KOPT-K1 (cell line): ENCODE results near the gene ANKRD34A.

Experiments
- H3K27ac ChIP-seq: fragments of 200-600 bp; sonication (generic); 2 replicates; pipeline ENCODE4 v1.5.1; 2016; ENCODE audit warnings: antibody characterized with exemption, mild to moderate bottlenecking, low read depth, low read length; ENCODE audit not compliant: poor library complexity, severe bottlenecking
- H3K36me3 ChIP-seq: fragments of 200-600 bp; sonication (generic); 2 replicates; pipeline ENCODE4 v1.5.1; 2017; ENCODE audit warnings: antibody characterized with exemption, mild to moderate bottlenecking, low read length, moderate library complexity; ENCODE audit not compliant: insufficient read depth
- H3K9me3 ChIP-seq: fragments of 200-600 bp; sonication (generic); 2 replicates; pipeline ENCODE4 v1.5.1; 2017; ENCODE audit warnings: antibody characterized with exemption, low read length, mild to moderate bottlenecking; ENCODE audit not compliant: insufficient read depth, poor library complexity, severe bottlenecking

Gene ANKRD34A

DNA sequence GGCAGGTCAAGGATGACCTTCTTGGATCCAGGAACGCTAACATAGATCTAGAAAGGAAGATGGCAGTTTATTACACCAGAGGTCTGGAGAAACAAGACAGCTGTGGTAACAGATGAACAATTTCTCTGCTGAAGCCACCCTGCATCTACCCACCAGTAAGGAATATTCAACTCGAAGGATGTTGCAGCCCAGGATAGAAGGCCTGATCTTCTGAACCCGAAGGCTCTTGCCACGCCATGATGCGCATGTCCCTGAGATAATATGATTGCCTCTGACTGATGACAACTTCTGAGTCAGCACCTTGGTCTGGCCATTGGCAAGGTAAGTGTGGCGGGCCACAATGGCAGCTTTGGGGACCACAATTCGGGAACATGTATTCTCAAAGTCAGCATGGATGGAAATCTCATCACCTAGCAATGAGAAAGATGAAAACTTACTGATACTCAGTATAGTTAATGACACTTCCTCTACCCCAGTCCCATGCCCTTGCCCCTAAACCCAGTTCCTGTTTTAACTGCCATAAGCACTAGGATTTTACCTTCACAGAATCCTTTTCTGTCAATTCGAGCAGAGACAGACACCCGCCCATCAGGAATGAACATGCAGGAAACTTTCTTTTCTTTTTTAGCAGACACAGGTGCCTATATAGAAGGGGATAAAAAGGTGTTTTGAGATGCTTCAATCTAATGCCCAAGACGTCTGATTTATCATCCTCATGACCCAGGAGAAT lies 30.2 kb upstream of the ANKRD34A start:
- Histone ChIP-seq H3K9me3 (no peaks in the 10 kb centered on the region), H3K36me3 (peaks cover 29% of the 10 kb centered on the region), H3K27ac (peak overlapping the region; percentile 90)

DNA sequence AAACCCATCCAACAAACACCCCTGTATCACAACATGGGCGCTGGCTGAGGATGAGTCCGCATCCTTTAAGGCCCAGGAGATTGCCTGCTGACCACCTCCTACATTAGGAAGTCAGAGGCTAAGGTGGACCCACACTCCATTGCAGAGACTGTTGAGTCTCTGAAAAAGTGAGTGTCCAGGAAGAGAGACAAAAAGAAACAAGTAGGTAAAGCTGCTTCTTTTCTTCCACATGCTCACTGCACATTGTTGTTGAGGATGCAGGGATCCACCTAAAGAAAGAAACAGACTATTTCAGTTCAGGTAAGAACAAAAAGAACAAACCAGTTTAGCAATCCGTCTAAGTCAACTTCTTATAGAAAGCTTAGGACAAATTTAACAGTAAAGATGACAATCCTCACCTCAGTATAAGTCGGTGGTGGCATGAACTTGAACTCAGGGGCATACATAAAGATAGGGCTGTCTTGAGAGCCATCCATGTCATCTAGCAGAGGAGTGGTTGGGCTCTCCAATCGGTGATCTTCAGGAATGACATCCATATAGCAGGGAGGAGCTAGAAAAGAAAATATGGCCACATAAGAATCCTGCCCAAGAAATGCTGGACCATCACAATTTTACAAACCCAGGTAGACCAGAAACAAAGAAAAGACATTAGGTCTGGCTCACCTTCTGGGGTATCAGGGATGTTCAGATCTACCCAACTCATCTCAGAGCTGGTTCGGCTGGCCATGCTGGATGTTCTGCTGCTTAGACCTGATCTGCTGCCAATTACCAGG lies 29.4 kb upstream of the ANKRD34A start:
- Histone ChIP-seq H3K9me3 (no peaks in the 10 kb centered on the region), H3K27ac (no peak overlapping the region), H3K36me3 (peaks cover 29% of the 10 kb centered on the region)

DNA sequence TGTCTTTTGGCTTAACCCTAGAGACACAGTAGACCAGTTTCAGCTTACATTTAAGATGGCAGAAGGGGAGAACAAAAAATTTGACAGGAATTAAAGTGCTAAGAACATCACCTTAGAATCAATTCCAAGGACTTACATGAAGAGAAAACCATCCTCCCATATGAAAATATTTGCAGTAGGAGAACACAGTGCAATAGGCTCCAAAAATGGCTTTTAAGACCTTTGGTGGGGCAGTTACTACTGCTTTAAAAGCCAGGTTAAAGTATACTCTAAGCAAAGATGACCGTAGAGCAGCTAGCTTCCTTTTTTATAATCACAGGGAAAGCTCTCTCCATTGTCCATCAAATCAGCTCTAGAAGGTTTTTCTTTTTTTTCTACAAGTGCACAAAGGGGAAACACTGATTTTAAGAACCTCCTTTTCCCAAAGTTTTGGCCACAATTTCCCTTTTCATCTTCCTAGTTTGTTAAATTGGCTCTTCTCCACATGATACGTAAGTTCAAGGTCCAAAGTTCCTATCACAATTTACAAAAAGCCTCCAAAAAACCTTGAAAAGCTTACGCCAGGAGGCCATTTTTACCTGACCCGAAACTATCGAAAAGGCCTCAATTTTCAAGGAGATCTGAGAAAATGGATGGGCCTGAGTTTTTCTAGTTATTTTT lies 28.7 kb upstream of the ANKRD34A start:
- Histone ChIP-seq H3K36me3 (peaks cover 29% of the 10 kb centered on the region), H3K9me3 (no peaks in the 10 kb centered on the region), H3K27ac (no peak overlapping the region)

DNA sequence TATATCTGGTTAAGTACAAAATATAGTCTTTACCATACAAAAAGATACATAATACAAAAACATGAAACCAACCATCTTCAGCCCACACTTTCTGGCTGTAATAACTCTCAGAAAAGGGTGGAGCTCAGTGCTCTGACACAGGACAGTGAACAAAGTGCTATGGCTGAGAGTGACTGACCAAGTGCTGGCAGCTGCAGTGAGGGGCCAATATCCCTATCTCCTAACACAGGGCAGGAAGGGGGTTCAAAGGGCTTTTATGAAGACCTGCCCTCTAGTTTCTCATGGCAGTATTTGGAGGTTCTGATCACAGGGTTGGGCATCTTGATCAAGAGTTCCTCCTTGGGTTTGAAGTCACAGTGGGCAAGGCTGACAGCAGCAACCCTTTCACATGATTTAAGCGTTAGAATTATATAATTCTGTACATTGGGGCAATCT lies 28.1 kb upstream of the ANKRD34A start:
- Histone ChIP-seq H3K36me3 (peaks cover 29% of the 10 kb centered on the region), H3K9me3 (no peaks in the 10 kb centered on the region), H3K27ac (no peak overlapping the region)

DNA sequence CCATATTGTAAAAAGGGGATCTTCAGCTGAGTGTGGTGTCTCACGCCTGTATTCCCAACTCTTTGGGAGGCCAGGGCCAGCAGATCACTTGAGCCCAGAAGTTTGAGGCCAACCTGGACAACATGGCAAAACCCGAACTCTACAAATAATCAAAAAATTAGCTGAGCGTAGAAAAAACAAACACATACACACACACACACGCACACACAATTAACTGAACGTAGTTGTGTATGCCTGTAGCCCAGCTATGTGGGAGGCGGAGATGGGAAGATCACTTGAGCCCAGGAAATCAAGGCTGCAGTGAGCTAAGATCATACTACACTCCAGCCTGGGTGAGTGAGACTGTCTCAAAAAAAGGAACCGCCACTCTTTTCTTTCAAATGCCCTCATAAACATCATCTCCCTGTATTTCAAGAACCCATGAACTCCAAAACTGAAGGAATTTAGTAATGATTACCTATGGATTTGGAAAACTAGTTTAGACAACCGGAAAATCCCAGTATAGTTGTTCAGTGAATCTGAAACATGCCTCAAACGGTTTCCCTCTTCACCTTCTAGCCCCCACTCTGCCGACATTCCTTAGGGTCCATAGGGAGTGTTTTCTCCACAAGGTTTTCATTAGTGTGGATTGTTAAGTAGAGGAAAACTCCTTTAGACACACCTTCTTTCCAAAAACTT lies 27.5 kb upstream of the ANKRD34A start:
- Histone ChIP-seq H3K9me3 (no peaks in the 10 kb centered on the region), H3K27ac (no peak overlapping the region), H3K36me3 (peaks cover 29% of the 10 kb centered on the region)

DNA sequence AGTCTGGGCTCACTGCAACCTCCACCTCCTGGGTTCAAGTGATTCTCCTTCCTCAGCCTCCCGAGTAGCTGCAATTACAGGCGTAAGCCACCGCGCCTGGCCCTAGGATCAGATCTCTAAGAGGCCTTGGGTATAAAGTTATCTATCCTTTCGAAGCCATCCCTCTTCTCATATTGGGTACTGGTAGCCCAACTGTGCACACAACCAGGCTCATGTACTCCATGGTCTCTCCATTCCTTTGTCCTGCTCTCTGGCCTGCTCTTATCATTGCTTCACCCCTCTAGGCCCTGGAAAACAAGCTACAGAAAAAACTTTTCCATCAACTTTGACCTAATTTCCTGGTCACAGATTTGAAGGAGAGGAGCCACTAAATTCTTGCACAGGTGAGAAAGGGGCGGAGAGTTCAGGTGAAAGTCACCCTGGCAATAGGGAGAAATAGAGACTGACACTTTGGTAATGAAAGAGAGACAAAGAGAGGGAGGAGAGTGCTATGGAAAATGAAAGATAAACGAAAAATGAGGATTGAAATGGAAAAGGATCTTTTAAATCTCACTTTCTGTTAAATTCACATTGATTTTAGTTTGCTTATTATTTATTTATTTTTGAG lies 26.0 kb upstream of the ANKRD34A start:
- peaks cover 29% of the 10 kb centered on the region for H3K36me3 ChIP-seq
- no peaks in the 10 kb centered on the region for H3K9me3 ChIP-seq
- no peak overlapping the region for H3K27ac ChIP-seq

DNA sequence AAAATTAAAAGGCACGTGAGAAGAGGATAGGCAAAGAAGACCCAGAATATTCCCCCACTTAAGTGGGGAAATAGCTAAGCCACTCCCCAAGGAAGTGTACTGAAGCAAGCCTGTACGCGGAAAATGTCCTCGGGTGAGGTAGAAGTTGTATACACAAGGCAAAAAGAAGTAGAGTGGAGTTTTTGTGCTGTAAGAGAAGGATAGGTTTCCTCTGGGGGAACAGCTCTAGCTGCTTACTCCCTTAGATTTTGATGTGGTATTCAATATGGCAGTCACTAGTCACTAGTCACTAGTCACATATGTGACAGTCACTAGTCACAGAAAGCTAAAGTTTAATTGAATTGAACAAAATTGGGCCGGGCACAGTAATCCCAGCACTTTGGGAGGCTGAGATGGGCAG lies 24.4 kb upstream of the ANKRD34A start:
- Histone ChIP-seq H3K9me3 (no peaks in the 10 kb centered on the region), H3K27ac (no peak overlapping the region), H3K36me3 (peaks cover 14% of the 10 kb centered on the region)

DNA sequence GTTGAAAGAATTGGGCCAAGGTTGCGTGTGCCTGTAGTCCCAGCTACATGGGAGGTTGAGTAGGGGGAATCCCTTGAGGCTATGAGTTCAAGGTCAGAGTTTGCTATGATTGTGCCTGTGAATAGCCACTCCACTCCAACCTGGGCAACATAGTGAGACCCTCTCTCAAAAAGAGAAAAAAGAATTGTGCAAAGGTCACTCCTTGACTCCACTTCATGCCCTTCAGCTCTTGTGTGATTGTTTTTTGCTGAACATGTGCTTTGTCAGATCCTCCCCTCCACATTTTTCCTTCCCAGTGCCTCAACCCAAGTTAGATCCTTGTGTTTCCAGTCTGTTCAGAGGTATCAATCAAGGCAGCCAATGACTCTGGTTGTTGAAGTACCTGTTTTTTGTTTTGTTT lies 23.6 kb upstream of the ANKRD34A start:
- Histone ChIP-seq H3K36me3 (peaks cover 6% of the 10 kb centered on the region), H3K9me3 (no peaks in the 10 kb centered on the region), H3K27ac (no peak overlapping the region)

DNA sequence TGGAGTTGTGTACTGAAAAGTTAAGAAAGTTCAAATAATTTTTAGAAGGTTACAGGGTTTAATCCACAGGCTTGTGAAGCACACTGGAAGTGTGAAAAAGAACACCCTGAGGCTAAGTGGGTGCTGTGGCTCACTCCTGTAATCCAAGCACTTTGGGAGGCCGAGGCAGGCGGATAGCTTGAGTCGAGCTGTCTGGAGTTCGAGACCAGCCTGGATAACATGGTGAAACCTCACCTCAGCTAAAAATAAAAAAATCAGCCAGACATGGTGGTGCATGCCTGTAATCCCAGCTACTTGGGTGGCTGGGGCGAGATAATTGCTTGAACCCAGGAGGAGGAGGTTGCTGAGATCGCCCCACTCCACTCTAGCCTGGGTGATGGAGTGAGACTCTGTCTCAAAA lies 22.2 kb upstream of the ANKRD34A start:
- H3K36me3 ChIP-seq, result no peaks in the 10 kb centered on the region
- H3K9me3 ChIP-seq, result no peaks in the 10 kb centered on the region
- no peak overlapping the region for H3K27ac ChIP-seq

DNA sequence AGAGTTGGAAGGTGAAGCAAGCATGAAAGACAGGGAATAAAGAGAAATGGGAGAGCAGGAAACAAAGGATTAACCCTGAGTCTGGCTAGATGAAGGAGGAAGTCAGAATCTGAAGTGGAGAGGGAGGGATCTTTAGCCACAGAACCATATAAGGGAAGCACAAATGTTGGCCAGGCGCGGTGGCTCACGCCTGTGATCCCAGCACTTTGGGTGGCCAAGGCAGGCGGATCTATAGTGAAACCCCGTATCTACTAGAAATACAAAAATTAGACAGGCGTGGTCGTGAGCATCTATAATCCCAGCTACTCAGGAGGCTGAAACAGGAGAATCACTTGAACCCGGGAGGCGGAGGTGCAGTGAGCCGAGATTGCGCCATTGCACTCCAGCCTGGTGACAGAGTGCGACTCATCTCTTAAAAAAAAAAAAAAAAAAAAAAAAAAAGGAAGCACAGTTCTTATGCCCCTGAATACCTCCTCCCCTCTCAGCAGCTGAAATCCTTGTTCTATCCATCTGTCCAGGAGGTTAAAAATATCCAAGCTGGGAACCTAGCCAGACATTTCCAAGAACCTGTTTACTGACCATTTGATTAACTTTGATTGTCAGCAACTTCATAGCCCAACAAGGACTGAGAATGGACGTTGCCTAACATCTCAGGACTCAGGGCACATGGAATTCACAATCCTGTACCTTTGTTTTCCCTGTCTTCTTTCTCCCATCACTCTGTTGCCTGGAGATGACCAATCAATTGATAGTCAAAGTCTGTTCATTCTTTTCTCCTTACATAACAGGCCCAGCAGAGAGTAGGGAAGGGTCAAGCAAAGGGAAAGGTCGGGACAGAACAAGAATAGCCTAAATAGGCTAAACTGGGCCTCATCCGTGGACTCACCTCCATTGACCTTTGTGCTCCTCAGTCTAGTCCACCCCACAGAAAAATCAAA lies 21.4 kb upstream of the ANKRD34A start:
- H3K36me3 ChIP-seq, result no peaks in the 10 kb centered on the region
- no peak overlapping the region for H3K27ac ChIP-seq
- H3K9me3 ChIP-seq, result no peaks in the 10 kb centered on the region

DNA sequence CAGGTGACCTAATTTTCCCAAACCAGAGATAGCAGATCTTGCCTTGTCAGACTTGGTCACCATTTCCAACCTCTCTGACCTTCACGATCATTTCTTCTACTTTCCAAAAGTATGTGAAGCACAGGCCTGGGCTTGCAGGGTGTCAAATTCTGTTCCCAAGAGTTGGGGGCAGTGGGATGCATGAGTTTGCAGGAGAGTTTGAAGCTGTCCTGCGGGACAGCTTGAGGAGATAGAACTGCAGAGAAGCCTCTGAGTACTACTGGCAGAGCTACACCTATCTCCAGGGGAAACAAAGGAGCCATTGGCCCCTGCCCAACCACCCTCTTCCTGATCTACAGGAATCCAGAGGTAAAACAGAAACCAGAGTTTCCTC lies 20.7 kb upstream of the ANKRD34A start:
- Histone ChIP-seq H3K36me3 (no peaks in the 10 kb centered on the region), H3K9me3 (no peaks in the 10 kb centered on the region), H3K27ac (no peak overlapping the region)

DNA sequence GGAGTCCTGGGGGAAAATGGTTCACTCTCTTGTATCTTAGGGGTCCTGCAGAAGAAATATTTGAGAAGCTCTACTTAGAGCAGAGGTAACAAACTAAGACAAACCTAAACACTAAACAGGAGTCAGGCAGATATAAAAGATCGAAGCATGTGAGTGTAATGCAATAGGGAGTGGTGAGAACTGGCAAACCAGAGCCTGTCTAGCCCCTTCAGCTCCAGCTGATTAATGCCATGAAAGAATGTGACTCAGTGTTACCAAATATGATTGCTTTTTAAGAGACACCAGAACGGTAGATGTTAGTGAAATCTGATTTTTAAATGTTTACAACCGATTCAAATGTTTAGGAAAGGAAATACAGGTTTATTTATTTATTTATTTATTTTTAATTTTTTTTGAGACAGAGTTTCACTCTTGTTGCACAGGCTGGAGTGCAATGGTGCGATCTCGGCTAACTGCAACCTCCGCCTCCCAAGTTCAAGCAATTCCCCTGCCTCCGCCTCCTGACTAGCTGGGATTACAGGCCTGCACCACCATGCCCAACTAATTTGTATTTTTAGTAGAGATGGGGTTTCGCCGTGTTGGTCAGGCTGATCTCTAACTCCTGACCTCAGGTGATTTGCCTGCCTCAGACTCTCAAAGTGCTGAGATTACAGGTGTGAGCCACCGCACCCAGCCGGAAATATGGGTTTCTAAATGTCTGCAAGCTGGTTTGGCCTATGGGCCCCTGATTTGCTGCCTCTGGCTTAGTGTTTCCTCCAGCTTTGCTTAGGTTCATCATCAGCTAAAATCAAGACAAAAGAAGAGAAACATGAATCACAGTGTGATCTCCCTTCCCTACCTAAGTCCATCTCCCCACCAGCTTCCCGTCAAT lies 19.8 kb upstream of the ANKRD34A start:
- Histone ChIP-seq H3K9me3 (no peaks in the 10 kb centered on the region), H3K27ac (no peak overlapping the region), H3K36me3 (no peaks in the 10 kb centered on the region)

DNA sequence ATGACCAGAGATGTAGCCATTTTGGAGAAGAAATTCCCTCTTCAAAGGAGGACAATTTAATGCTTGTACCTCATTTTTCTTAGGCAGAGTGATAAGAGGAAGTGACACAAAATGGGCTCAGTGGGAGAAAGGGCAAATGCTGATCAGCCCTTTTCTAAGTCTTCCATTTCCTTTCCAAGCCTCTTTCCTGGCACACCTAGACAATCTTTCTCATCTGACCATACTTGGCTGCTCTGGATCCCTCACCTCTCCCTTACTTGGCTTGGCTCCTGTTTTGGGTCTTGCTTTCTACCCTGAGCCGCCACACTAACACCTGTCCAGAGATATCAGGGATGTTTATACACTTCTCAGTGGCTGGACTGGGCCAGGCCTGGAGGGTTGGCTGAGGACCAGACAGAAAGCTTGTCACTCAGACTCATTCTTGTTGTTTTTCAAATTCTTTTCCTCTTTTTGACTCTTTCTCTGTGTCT lies 18.9 kb upstream of the ANKRD34A start:
- H3K36me3 ChIP-seq, result no peaks in the 10 kb centered on the region
- no peak overlapping the region for H3K27ac ChIP-seq
- no peaks in the 10 kb centered on the region for H3K9me3 ChIP-seq
